ENCODE measurements around the gene DLGAP1. TPM values are rescaled to one million over a fixed set of nuclear protein-coding genes. Genes with fewer than 3 reads are reported as not detected.
"Not testable (repeated sequence)": the region's sequence is repeated elsewhere in the genome, so short reads cannot be mapped to it uniquely, and the experiment has no call there.

DLGAP1 gene
- 10.1 and 21.7 TPM in 2 replicates for total RNA-seq (2014; rRNA removed; shearing (Covaris generic))

DNA sequence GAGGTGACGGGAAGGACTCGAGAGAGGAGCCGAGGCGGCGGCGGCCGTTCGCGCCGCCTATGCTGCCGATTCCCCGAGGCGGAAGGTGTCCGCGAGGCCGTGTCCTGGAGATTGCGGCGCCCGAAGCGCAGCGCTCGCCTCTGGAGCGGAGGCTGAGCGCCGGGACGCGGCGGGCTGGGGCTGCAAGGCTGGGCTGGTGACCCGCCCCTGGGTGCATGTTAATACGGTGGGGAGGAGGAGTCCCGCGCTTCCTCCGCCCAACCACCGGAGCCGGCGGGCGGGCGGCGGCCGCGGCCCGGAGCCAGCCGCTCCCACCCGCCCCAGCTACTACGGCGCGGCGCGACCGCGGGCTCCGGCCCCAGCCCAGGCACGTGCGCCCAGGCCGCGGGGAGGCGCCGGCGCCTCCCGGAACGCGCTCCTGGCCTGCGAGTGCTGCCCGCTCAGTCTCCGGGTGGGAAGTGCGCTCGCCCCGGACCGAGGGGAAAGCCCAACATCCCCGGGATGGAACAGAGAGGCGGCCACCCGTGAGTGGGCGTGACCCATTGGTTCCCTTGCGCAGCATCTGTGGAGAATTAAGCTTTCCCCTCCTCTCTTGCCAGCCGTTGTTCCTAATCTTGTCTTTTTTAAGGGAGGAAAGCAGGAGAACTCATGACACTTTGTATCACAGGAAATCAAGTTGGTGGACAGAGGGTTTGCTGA, at the start of gene DLGAP1:
Gene DLGAP1 (minus strand): TSS at position 195 of the 699 bp plus-strand sequence.
- H3K4me3 ChIP-seq (ENCODE audit: insufficient read depth, low read depth, low read length), result peak within 1 kb of the TSS; percentile 89
- no peaks in the 10 kb centered on the region for H3K36me3 ChIP-seq (replicated peaks; ENCODE audit: control insufficient read depth, insufficient read depth, low read length)
- H3K27me3 ChIP-seq (ENCODE audit: control insufficient read depth, insufficient read depth, low read length), result peaks cover 13% of the 10 kb centered on the region
- DNase-seq, result peak; percentile 91

DNA sequence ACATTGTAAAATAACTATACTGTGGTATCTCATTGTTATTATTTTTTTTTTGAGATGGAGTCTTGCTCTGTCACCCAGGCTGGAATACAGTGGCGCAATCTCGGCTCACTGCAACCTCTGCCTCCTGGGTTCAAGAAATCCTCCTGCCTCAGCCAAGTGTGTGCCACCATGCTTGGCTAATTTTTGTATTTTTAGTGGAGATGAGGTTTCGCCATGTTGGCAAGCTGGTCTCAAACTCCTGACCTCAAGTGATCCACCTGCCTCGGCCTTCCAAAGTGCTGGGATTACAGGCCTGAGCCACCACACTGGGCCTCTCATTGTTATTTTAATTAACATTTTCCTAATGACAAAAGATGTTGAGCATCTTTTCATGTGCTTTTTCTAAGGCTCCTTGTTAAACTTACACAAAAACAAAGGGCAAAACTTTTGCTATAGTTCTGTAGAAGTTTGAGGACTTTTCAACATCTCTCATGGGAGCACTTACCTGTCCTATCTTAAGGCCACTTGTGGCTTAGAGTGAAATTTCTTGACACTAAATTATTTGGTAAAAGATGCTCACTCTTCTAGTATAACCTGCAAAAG, 39.7 kb upstream of the DLGAP1 start:
- H3K36me3 ChIP-seq (replicated peaks; ENCODE audit: control insufficient read depth, insufficient read depth, low read length); H3K27me3 ChIP-seq (ENCODE audit: control insufficient read depth, insufficient read depth, low read length); H3K4me3 ChIP-seq (ENCODE audit: insufficient read depth, low read depth, low read length): not testable (repeated sequence)
- DNase-seq, result peak; percentile 44

DNA sequence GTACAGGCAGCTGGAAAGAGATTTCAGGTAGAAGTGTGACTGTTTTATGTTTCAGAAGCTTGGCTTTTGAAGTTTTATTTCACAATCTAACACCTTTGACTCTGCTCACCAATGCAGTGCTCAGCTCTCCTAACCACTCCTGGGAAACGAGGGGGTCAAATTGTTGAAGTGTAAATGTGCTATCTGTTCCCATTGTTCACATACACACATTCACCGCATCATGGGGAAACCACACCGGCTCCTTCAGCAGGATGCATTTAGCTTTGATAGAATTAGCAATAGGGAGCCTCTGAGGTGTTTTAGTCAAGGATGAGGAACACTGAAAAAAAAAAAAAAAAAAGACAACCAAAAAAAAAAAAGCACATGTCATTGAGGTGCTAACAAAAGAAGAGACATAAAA, 13.4 kb upstream of the DLGAP1 start:
- peak; percentile 32 for DNase-seq
- H3K36me3 ChIP-seq (replicated peaks; ENCODE audit: control insufficient read depth, insufficient read depth, low read length), result no peaks in the 10 kb centered on the region
- no peak overlapping the region for H3K4me3 ChIP-seq (ENCODE audit: insufficient read depth, low read depth, low read length)
- H3K27me3 ChIP-seq (ENCODE audit: control insufficient read depth, insufficient read depth, low read length), result no peaks in the 10 kb centered on the region

DNA sequence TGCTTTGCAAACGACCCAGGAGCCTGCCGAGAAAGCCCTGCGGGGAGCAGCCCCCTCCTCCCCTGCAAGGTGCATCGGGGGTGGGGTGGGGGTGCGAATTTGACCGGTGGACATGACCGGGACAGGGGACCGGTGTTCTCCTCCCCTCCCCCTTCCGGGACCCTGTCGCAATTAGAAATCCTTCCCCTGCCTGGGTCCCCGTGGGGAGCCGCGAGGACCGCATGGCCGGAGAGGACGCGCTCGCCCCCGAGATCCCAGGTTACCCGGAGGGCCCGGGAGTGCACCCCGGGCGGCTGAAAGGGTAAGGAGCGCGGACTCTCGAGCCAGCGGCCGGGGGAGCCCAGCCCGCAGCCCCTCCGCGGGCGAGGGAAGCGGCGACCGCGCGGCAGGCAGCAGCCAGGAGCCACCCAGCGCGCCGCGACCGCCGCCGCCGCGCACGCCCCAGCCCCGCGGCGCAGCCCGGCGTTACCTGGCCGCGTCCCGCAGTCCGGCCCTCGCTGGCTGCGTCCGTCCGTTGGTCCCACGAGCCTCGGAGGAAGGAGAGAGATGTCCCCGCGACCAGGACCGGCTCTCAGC, 482 bp downstream of the DLGAP1 start:
- peaks cover 13% of the 10 kb centered on the region for H3K27me3 ChIP-seq (ENCODE audit: control insufficient read depth, insufficient read depth, low read length)
- no peaks in the 10 kb centered on the region for H3K36me3 ChIP-seq (replicated peaks; ENCODE audit: control insufficient read depth, insufficient read depth, low read length)
- peak; percentile 59 for DNase-seq
- H3K4me3 ChIP-seq (ENCODE audit: insufficient read depth, low read depth, low read length), result peak overlapping the region; percentile 89

DNA sequence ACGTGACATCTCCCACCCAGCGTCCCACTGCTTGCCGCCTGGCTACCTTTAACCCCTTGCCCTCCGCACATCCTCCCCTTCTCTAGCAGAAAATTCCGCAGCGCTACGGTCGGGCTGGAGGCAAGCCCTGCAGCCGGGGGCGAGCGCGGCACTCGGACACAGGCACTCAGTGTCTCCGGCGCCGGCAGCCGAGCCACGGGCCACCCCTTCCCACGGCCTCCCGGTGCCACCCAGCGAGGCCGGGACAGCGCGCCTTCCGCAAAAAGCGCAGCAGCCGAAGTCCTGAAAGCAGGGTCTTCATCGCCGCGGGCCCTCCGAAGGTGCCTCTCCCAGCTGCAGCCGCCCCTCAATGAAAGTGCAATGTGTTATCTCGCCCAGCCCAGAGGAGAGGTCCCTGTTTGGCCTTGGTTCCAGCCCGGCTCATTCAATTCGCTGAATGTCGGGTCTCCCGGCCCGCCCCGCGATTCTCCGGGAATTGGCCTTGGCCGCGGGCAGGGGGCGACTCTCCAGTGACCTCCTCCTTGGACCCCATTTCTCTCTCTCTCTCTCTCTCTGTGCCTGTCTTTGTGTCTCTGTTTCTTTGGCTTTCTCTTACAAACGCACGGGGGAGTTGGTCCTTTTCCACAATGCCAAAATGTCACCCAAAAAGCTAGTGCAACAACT, 1.1 kb downstream of the DLGAP1 start:
- peak; percentile 74 for DNase-seq
- Histone ChIP-seq H3K4me3 (ENCODE audit: insufficient read depth, low read depth, low read length) (peak overlapping the region; percentile 89), H3K36me3 (replicated peaks; ENCODE audit: control insufficient read depth, insufficient read depth, low read length) (no peaks in the 10 kb centered on the region), H3K27me3 (ENCODE audit: control insufficient read depth, insufficient read depth, low read length) (peaks cover 13% of the 10 kb centered on the region)

DNA sequence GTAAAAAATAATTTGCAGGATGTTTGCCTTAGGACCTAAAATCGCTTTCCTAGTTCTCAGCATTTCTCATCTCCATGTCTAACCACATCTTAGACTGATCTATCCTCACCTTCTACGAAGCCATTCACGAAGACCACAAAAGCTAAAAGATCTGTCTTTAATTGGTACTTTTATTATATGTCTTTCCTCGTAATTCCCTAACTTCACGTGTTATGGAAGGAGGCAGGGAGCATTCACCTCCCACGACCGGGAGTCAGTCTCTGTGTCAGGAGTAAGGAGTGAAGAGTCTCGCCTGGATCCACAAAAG, 1.6 kb downstream of the DLGAP1 start:
- Histone ChIP-seq H3K4me3 (ENCODE audit: insufficient read depth, low read depth, low read length) (peak overlapping the region; percentile 89), H3K27me3 (ENCODE audit: control insufficient read depth, insufficient read depth, low read length) (peaks cover 13% of the 10 kb centered on the region)

DNA sequence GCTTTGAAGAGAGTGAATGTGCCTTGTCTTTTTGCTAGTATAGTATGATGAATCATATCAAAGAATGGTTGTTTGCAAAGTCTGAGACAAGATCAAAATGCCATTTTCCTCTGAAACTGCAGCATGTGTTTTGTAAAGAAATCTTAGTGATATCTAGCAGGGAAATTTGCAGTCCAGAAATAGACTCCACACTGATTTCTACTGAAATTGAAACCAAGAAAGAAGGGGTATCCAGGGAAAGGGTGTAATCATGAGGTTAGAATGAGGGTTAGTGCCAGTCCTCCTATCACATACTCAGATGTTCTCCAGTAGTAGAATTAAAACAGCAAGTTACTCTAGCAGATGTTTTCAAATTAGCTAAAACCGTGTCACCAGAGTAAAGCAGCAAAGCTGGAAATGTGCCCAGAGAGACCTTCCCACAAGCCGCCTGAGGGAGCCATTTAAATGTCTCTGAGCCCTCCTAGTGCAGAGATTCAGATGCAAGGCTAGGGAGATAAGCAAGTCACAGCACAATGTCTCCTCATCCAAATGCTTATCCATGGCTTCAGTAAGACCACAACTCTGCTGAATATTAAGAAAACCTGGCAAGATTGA, 4.9 kb downstream of the DLGAP1 start:
- H3K4me3 ChIP-seq (ENCODE audit: insufficient read depth, low read depth, low read length), result no peak overlapping the region
- H3K36me3 ChIP-seq (replicated peaks; ENCODE audit: control insufficient read depth, insufficient read depth, low read length), result no peaks in the 10 kb centered on the region
- no peak for DNase-seq
- peaks cover 9% of the 10 kb centered on the region; the same call in 1 of the 2 replicates for H3K27me3 ChIP-seq (ENCODE audit: control insufficient read depth, insufficient read depth, low read length)

More for the DNA sequence above, 1.6 kb downstream of the DLGAP1 start:
- DNase-seq, result no peak
- no peaks in the 10 kb centered on the region for H3K36me3 ChIP-seq (replicated peaks; ENCODE audit: control insufficient read depth, insufficient read depth, low read length)

DNA sequence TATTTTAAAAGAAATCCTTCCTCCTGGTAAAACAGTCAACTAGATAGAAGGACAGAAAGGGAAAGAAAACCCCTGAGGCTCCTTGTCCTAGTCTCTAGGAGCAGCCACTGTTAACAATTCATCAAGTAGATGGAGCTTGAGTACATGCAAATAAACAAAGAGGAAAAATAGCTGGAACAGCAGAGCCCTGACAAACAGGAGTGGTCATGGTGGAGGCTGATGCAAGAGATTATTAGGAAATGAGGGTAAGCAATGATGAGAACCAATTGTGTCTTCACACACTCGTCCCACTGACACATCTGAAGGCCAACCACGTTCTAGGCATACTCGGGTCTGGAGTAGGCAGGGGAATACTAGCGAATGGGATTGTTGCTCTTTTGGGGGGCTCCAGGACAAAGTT, 9.2 kb downstream of the DLGAP1 start:
- Histone ChIP-seq H3K27me3 (ENCODE audit: control insufficient read depth, insufficient read depth, low read length) (no peaks in the 10 kb centered on the region), H3K4me3 (ENCODE audit: insufficient read depth, low read depth, low read length) (no peak overlapping the region), H3K36me3 (replicated peaks; ENCODE audit: control insufficient read depth, insufficient read depth, low read length) (no peaks in the 10 kb centered on the region)
- DNase-seq, result no peak

DNA sequence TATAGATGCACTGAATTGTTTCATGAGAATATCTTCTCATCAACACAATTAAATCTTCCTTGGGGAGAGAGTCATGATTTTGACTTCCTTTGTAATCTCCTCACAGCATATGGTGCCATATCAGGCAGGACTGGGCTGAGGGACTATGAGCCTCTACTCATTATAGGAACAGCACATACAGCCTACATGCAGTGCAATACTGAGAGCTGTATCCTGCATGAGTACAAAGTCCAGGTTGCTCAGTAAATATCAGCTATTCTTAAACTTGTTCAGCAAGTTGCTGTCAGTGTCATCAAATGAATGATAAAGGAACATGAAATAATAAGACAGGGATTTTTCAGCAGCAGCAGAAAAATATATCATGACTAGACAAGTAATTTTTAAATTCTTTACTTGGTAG, 10.8 kb downstream of the DLGAP1 start:
- no peak overlapping the region for H3K4me3 ChIP-seq (ENCODE audit: insufficient read depth, low read depth, low read length)
- H3K36me3 ChIP-seq (replicated peaks; ENCODE audit: control insufficient read depth, insufficient read depth, low read length), result no peaks in the 10 kb centered on the region
- DNase-seq, result no peak
- H3K27me3 ChIP-seq (ENCODE audit: control insufficient read depth, insufficient read depth, low read length), result no peaks in the 10 kb centered on the region

DNA sequence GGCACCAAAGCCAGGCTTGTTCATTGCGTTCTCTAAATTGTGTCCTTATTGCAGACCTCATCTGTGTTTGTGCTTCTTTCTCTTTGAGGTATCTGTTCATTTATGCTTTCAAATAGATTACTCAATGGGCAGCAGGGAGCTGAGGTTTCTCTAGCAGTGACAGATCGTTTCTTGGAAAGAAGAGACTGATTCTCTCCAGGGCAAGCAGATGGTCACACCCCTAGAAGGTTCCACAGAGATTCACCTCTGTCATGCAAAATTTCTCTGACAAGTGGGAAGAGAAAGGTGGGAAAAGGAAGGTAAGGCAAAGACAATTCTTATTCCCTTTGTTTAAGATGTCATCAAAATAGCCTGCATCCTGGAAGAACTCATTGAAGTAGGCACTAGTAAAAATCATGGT, 14.0 kb downstream of the DLGAP1 start:
- Histone ChIP-seq H3K36me3 (replicated peaks; ENCODE audit: control insufficient read depth, insufficient read depth, low read length) (no peaks in the 10 kb centered on the region), H3K27me3 (ENCODE audit: control insufficient read depth, insufficient read depth, low read length) (no peaks in the 10 kb centered on the region), H3K4me3 (ENCODE audit: insufficient read depth, low read depth, low read length) (no peak overlapping the region)
- DNase-seq, result no peak

DNA sequence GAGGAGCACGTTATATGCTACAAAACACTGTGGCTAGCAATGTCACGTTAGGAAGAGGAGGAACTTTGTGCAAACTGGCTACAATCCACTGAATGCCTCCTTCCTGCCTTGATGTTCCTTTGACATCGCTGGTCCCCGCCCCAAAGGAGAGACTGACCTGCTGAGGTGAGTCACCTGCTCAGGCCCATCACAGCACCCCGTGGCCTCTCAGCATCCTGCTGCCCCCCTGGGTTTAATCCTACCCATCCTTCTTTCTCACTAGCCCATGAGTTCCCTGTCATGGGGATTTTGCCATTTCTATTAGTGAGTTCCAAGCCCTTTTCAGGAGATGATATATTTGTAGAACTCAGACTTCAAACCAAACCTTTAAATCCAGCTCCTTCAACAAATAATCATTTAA, 16.2 kb downstream of the DLGAP1 start:
- H3K4me3 ChIP-seq (ENCODE audit: insufficient read depth, low read depth, low read length), result no peak overlapping the region
- no peaks in the 10 kb centered on the region for H3K27me3 ChIP-seq (ENCODE audit: control insufficient read depth, insufficient read depth, low read length)
- no peaks in the 10 kb centered on the region for H3K36me3 ChIP-seq (replicated peaks; ENCODE audit: control insufficient read depth, insufficient read depth, low read length)
- no peak for DNase-seq

DNA sequence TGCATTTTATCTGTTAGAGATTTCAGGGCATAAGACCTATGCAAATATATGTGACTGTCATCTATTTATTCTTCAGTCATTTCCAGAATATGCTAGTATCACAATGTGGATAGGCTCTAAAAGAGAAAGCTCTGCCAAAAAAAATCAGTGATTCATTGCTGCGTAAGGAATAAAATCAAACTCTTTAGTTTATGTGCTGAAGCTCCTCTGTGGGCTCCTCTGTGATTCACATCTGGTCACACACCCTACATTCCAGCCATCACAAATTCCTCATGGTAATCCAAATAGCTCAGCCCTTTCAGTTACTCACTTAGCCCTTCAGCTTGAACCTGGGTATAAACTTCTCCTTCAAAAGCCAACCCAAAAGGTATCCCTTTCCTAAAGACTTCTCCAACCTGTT, 21.4 kb downstream of the DLGAP1 start:
- H3K36me3 ChIP-seq (replicated peaks; ENCODE audit: control insufficient read depth, insufficient read depth, low read length), result no peaks in the 10 kb centered on the region
- no peak for DNase-seq
- H3K27me3 ChIP-seq (ENCODE audit: control insufficient read depth, insufficient read depth, low read length), result no peaks in the 10 kb centered on the region
- H3K4me3 ChIP-seq (ENCODE audit: insufficient read depth, low read depth, low read length), result no peak overlapping the region

DNA sequence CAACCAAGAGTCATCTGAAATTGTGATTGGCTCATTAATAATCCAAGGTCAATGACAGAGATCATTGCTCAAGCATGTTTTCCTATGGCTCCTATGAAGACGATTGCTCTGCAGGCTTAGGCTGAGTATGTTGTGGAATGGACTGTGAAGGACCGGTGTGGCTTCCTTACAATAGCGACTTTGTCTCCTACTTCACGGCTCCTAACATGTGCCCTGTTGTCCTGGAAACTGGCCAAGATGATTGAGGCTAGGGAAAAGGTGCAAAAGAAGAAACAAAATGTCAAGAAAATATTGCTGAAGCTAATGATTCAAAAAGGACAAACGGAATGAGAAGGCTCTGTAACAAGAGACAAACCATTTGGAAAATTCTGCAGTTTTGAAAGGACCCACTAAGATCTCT, 24.3 kb downstream of the DLGAP1 start:
- Histone ChIP-seq H3K36me3 (replicated peaks; ENCODE audit: control insufficient read depth, insufficient read depth, low read length) (no peaks in the 10 kb centered on the region), H3K27me3 (ENCODE audit: control insufficient read depth, insufficient read depth, low read length) (no peaks in the 10 kb centered on the region), H3K4me3 (ENCODE audit: insufficient read depth, low read depth, low read length) (no peak overlapping the region)
- DNase-seq, result no peak

DNA sequence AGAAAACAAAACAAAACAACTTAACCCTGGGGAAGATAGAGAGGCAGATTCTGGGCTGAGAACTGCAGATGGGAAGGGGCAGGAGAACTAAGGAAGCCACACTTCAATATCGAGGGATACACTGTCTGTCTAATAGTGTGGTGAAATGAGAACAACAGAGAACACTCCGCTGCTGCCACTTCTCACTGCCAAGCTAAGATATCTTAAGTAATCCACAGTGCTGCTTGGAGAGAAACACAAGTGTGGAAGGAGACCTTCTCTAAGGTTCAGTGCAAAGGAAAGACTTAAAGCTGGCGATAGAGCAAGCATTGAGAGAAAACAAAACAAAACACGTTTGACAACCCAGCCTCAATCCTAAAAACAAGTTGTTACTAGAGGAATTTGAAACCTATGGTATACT, 37.4 kb downstream of the DLGAP1 start:
- H3K4me3 ChIP-seq (ENCODE audit: insufficient read depth, low read depth, low read length), result no peak overlapping the region
- H3K27me3 ChIP-seq (ENCODE audit: control insufficient read depth, insufficient read depth, low read length), result no peaks in the 10 kb centered on the region
- DNase-seq, result no peak
- H3K36me3 ChIP-seq (replicated peaks; ENCODE audit: control insufficient read depth, insufficient read depth, low read length), result no peaks in the 10 kb centered on the region

DNA sequence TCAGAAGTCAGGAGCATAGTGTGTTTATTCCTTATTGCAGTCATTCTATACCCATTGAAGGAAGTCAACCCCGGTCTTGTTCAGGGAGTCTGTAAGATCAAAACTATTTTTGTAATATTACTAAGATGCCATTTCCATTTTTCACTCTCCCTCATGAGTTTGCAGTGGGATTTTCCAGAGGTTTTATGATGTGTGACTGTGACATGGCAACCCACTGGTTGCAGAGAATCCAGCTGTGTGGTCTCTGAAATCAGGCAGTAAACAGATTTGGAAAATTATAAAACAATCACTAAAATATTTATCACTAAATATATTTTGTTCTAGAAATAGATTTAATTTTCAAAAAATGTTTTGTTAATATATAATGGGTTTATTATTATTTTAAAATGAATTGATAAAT, 38.1 kb downstream of the DLGAP1 start:
- Histone ChIP-seq H3K36me3 (replicated peaks; ENCODE audit: control insufficient read depth, insufficient read depth, low read length) (no peaks in the 10 kb centered on the region), H3K27me3 (ENCODE audit: control insufficient read depth, insufficient read depth, low read length) (no peaks in the 10 kb centered on the region), H3K4me3 (ENCODE audit: insufficient read depth, low read depth, low read length) (no peak overlapping the region)
- no peak for DNase-seq

All from H7 (cell line).